HCT116 (cell line): ENCODE measurements around the gene FADD. TPM values are rescaled to one million over a fixed set of nuclear protein-coding genes. Genes with fewer than 3 reads are reported as not detected.

Experiments
- ATAC-seq: fragments of 200-7000 bp; cut with Tn5 transposase; 2 replicates; pipeline ENCODE4 v1.9.1; 2020; ENCODE audit warnings: mild to moderate bottlenecking, moderate library complexity
- BruUV-seq: library from RNA; stranded (reverse); fragments of 400-500 nt; replicated peaks from 2 replicates; lab custom pipeline; 2021; lab: Mats Ljungman, UMichigan
- CTCF ChIA-PET: fragments of 300-600 bp; sonication (Branson Sonifier 250); formaldehyde crosslinking; loops from one replicate; lab custom pipeline; 2021; ENCODE audit warnings: antibody characterized with exemption; lab: Charles Lee
- POLR2A ChIA-PET: fragments of 300-600, 350-600 bp; sonication (Branson Sonifier 250); formaldehyde crosslinking; loops from one replicate; lab custom pipeline; 2021; ENCODE audit warnings: antibody characterized with exemption; lab: Charles Lee
- RAD21 ChIA-PET, 2 experiments: fragments of 300-600 bp; sonication (Branson Sonifier 250); formaldehyde crosslinking; loops; one replicate each; lab custom pipeline; 2023; ENCODE audit warnings: low total read pairs in 2 of 2; ENCODE audit not compliant: uncharacterized antibody in 2 of 2, unreplicated experiment in 2 of 2, low non-redundant PET in 1 of 2; lab: Charles Lee
- DNase-seq: peaks from one replicate; pipeline ENCODE4 v3.0.0-alpha.2; 2010; ENCODE audit warnings: low read depth, low spot score
- H2AFZ ChIP-seq: fragments of 200-600 bp; shearing (Covaris generic), sonication (generic); 2 replicates; pipeline ENCODE4 v1.6.1; 2017; ENCODE audit warnings: low read depth, mixed run types, mixed read lengths, antibody characterized with exemption, low read length; ENCODE audit not compliant: poor library complexity, severe bottlenecking
- H3K27ac ChIP-seq: 2 replicates; pipeline ENCODE4 v1.5.1; 2012; ENCODE audit warnings: low read depth, low read length
- H3K27me3 ChIP-seq: fragments of 200-600 bp; sonication (generic); 2 replicates; pipeline ENCODE4 v1.6.1; 2016; ENCODE audit warnings: mixed run types, low read length, mixed read lengths; ENCODE audit not compliant: insufficient read depth
- H3K36me3 ChIP-seq, 2 experiments: fragments of 200-500 bp in 1 of 2; fragments of 200-600 bp in 1 of 2; sonication (Bioruptor generic) in 1 of 2; sonication (generic) in 1 of 2; 2 replicates each; pipeline versions ENCODE4 v1.5.1 to v1.6.1; 2014 to 2016; ENCODE audit warnings: low read length in 2 of 2, inconsistent platforms in 1 of 2, mixed read lengths in 1 of 2, mixed run types in 1 of 2; ENCODE audit not compliant: insufficient read depth in 2 of 2, control insufficient read depth in 1 of 2
- H3K4me1 ChIP-seq, 2 experiments: fragments of 200-600 bp in 1 of 2; sonication (generic) in 1 of 2; 2 replicates each; pipeline versions ENCODE4 v1.5.1 to v1.6.1; 2012 to 2017; ENCODE audit warnings: low read length in 2 of 2, inconsistent platforms in 1 of 2, mild to moderate bottlenecking in 1 of 2, mixed read lengths in 1 of 2, mixed run types in 1 of 2, moderate library complexity in 1 of 2; ENCODE audit not compliant: insufficient read depth in 2 of 2, control insufficient read depth in 1 of 2
- H3K4me2 ChIP-seq: fragments of 200-600 bp; sonication (generic); 2 replicates; pipeline ENCODE4 v1.6.1; 2017; ENCODE audit warnings: mixed run types, low read length, mixed read lengths
- H3K4me3 ChIP-seq, 2 experiments: fragments of 200-600 bp in 1 of 2; sonication (generic) in 1 of 2; replicated peaks in 1 of 2; 2 replicates each; pipeline ENCODE4 v1.5.1; 2011 to 2016; ENCODE audit warnings: low read length in 2 of 2, control low read depth in 1 of 2, low read depth in 1 of 2, mild to moderate bottlenecking in 1 of 2, mixed read lengths in 1 of 2, mixed run types in 1 of 2
- H3K79me2 ChIP-seq: fragments of 200-600 bp; sonication (generic); 2 replicates; pipeline ENCODE4 v1.6.1; 2017; ENCODE audit warnings: mild to moderate bottlenecking, mixed run types, low read length, moderate library complexity, mixed read lengths; ENCODE audit not compliant: insufficient read depth
- H3K9ac ChIP-seq: fragments of 200-600 bp; sonication (generic); 2 replicates; pipeline ENCODE4 v1.6.1; 2016; ENCODE audit warnings: low read length, mixed read lengths
- H3K9me2 ChIP-seq: fragments of 200-600 bp; sonication (generic), shearing (Covaris generic); 2 replicates; pipeline ENCODE4 v1.6.1; 2017; ENCODE audit warnings: mixed run types, mild to moderate bottlenecking, moderate library complexity; ENCODE audit not compliant: insufficient read depth
- H3K9me3 ChIP-seq, 2 experiments: fragments of 200-500 bp in 1 of 2; fragments of 200-600 bp in 1 of 2; sonication (Bioruptor generic) in 1 of 2; sonication (generic) in 1 of 2; 2 replicates each; pipeline ENCODE4 v1.6.1; 2014 to 2017; ENCODE audit warnings: low read length in 2 of 2, mixed read lengths in 2 of 2, inconsistent platforms in 1 of 2, low read depth in 1 of 2, mild to moderate bottlenecking in 1 of 2, mixed run types in 1 of 2, moderate library complexity in 1 of 2; ENCODE audit not compliant: control insufficient read depth in 1 of 2, insufficient read depth in 1 of 2
- H4K20me1 ChIP-seq: fragments of 200-600 bp; sonication (generic), shearing (Covaris generic); 2 replicates; pipeline ENCODE4 v1.6.1; 2017; ENCODE audit warnings: mixed run types, mild to moderate bottlenecking, moderate library complexity; ENCODE audit not compliant: insufficient read depth
- CBX3 ChIP-seq: IDR thresholded peaks from 2 replicates; pipeline ENCODE4 v1.6.1; 2012; ENCODE audit warnings: low read depth
- EGR1 ChIP-seq: IDR thresholded peaks from 2 replicates; pipeline ENCODE4 v1.6.1; 2012; ENCODE audit warnings: low read depth
- ELF1 ChIP-seq: IDR thresholded peaks from 2 replicates; pipeline ENCODE4 v1.6.1; 2012; ENCODE audit warnings: low read depth, borderline replicate concordance
- EZH2 ChIP-seq: fragments of 200-600 bp; sonication (generic); IDR thresholded peaks from 2 replicates; pipeline ENCODE4 v1.6.1; 2017; ENCODE audit warnings: antibody characterized with exemption, mixed run types
- EZH2phosphoT487 ChIP-seq: fragments of 200-600 bp; IDR thresholded peaks from 2 replicates; pipeline ENCODE4 v1.6.1; 2018; ENCODE audit warnings: antibody characterized with exemption, borderline replicate concordance
- FOSL1 ChIP-seq: IDR thresholded peaks from 2 replicates; pipeline ENCODE4 v1.6.1; 2012; ENCODE audit warnings: low read depth
- JUND ChIP-seq: IDR thresholded peaks from 2 replicates; pipeline ENCODE4 v1.6.1; 2012
- POLR2A ChIP-seq: IDR thresholded peaks from 2 replicates; pipeline ENCODE4 v1.7.0; 2011; ENCODE audit warnings: borderline replicate concordance; ENCODE audit not compliant: insufficient read depth, insufficient read length; ENCODE audit errors: extremely low read depth
- SIN3A ChIP-seq: IDR thresholded peaks from 2 replicates; pipeline ENCODE4 v1.6.1; 2012; ENCODE audit warnings: low read depth
- SP1 ChIP-seq: IDR thresholded peaks from 2 replicates; pipeline ENCODE4 v1.6.1; 2012; ENCODE audit warnings: low read depth
- SRF ChIP-seq: IDR thresholded peaks from 2 replicates; pipeline ENCODE4 v1.6.1; 2012; ENCODE audit warnings: low read depth
- TCF7L2 ChIP-seq: IDR thresholded peaks from 2 replicates; pipeline ENCODE4 v1.7.0; 2011; ENCODE audit warnings: borderline replicate concordance, inconsistent platforms; ENCODE audit not compliant: insufficient read depth, insufficient read length; ENCODE audit errors: extremely low read depth
- YY1 ChIP-seq: IDR thresholded peaks from 2 replicates; pipeline ENCODE4 v1.6.1; 2011; ENCODE audit warnings: low read length, low read depth, moderate library complexity, mild to moderate bottlenecking; ENCODE audit not compliant: insufficient replicate concordance; ENCODE audit errors: extremely low read depth
- ZNF274 ChIP-seq: fragments of 200-500 bp; sonication (Bioruptor generic); IDR thresholded peaks from 2 replicates; pipeline ENCODE4 v1.6.1; 2014; ENCODE audit warnings: mild to moderate bottlenecking, low read depth, low read length, inconsistent platforms
- intact Hi-C: fragments of 100-400 bp; cut with micrococcal nuclease; formaldehyde crosslinking; loops from 2 replicates; pipeline ENCODE4 v1.10.0; 2022
- total RNA-seq: library from RNA; stranded (reverse); gene quantifications from one replicate; pipeline ENCODE4 v1.2.1, GENCODE V29; 2021; ENCODE audit not compliant: unreplicated experiment
- TF ChIP-seq, protein P1 (sequence below): IDR thresholded peaks from 2 replicates; pipeline ENCODE4 v1.6.1; 2011; ENCODE audit warnings: mild to moderate bottlenecking, low read length, moderate library complexity; ENCODE audit not compliant: insufficient replicate concordance; ENCODE audit errors: extremely low read depth
- TF ChIP-seq, protein P2 (sequence below), 3 experiments: fragments of 200-600 bp in 1 of 3; sonication (generic) in 1 of 3; IDR thresholded peaks in 2 of 3; conservative IDR thresholded peaks in 1 of 3; 2 replicates each; pipeline ENCODE4 v1.5.1; 2012 to 2017; ENCODE audit warnings: low read depth in 2 of 3, low read length in 2 of 3, antibody characterized with exemption in 1 of 3, borderline replicate concordance in 1 of 3, control low read depth in 1 of 3, mild to moderate bottlenecking in 1 of 3, mixed read lengths in 1 of 3, mixed run types in 1 of 3, moderate library complexity in 1 of 3; ENCODE audit not compliant: insufficient read depth in 1 of 3
- TF ChIP-seq, protein P3 (sequence below): IDR thresholded peaks from 2 replicates; pipeline ENCODE4 v1.6.1; 2012
- TF ChIP-seq, protein P4 (sequence below): IDR thresholded peaks from 2 replicates; pipeline ENCODE4 v1.6.1; 2012; ENCODE audit warnings: low read depth
- TF ChIP-seq, protein P5 (sequence below): IDR thresholded peaks from 2 replicates; pipeline ENCODE4 v1.6.1; 2012

FADD gene
- total RNA-seq, 1 experiment from 2014 or later = 26.7 TPM

DNA sequence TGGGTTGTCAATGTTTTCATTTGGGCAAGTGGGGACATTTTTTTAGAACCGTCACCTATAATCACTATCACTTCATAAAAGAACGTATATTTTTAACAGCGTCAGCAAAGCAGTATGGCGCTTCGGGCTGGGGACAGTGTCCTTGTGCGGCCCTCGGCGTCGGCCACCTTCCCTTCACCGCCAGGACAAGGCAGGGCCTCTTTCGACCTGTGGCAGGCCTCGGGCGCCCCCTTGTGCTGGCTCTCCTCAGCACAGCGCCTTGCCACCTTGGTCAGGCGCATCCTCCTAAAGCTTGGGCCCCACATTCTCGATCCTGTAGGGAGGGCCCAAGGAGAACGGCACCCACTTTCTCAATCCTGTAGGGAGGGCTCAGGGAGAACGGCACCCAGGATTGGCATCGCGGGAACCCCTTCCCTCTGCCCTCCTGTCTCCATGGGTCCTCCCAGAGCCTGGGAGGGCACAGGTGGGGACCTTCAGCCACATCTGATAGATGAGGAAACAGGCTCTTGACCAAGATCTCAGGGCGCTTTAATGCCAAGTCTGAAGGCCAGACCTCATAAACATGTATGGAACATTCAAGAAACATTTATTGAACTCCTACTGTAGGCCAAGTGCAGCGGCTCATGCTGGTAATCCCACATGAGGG, 11.5 kb upstream of the FADD start:
- CTCF ChIA-PET = interaction anchor here (0.6 to 1.8 kb wide), 17 partner anchors 8 to 496 kb away, joined by 3 to 20 read pairs (median 3); partner anchors contain the start of gene FADD
- no peak for TF ChIP-seq EGR1
- TF ChIP-seq, protein P1, sequence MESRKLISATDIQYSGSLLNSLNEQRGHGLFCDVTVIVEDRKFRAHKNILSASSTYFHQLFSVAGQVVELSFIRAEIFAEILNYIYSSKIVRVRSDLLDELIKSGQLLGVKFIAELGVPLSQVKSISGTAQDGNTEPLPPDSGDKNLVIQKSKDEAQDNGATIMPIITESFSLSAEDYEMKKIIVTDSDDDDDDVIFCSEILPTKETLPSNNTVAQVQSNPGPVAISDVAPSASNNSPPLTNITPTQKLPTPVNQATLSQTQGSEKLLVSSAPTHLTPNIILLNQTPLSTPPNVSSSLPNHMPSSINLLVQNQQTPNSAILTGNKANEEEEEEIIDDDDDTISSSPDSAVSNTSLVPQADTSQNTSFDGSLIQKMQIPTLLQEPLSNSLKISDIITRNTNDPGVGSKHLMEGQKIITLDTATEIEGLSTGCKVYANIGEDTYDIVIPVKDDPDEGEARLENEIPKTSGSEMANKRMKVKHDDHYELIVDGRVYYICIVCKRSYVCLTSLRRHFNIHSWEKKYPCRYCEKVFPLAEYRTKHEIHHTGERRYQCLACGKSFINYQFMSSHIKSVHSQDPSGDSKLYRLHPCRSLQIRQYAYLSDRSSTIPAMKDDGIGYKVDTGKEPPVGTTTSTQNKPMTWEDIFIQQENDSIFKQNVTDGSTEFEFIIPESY = no peak
- no peak for TF ChIP-seq JUND
- no peak for TF ChIP-seq EZH2phosphoT487
- no peak for TF ChIP-seq EZH2
- TF ChIP-seq, protein P2, sequence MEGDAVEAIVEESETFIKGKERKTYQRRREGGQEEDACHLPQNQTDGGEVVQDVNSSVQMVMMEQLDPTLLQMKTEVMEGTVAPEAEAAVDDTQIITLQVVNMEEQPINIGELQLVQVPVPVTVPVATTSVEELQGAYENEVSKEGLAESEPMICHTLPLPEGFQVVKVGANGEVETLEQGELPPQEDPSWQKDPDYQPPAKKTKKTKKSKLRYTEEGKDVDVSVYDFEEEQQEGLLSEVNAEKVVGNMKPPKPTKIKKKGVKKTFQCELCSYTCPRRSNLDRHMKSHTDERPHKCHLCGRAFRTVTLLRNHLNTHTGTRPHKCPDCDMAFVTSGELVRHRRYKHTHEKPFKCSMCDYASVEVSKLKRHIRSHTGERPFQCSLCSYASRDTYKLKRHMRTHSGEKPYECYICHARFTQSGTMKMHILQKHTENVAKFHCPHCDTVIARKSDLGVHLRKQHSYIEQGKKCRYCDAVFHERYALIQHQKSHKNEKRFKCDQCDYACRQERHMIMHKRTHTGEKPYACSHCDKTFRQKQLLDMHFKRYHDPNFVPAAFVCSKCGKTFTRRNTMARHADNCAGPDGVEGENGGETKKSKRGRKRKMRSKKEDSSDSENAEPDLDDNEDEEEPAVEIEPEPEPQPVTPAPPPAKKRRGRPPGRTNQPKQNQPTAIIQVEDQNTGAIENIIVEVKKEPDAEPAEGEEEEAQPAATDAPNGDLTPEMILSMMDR (IDR thresholded peaks at IDR 0.05 in 2 of 3, conservative IDR thresholded peaks at IDR 0.05 in 1 of 3; ENCODE audit: borderline replicate concordance in 1 of 3, insufficient read depth in 1 of 3, low read depth in 2 of 3, low read length in 2 of 3) = peak; percentile 93 to 98 (median 95)
- TF ChIP-seq SIN3A = no peak
- TF ChIP-seq, protein P3, sequence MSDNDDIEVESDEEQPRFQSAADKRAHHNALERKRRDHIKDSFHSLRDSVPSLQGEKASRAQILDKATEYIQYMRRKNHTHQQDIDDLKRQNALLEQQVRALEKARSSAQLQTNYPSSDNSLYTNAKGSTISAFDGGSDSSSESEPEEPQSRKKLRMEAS = peak; percentile 63
- TF ChIP-seq TCF7L2 = no peak
- TF ChIP-seq, protein P4, sequence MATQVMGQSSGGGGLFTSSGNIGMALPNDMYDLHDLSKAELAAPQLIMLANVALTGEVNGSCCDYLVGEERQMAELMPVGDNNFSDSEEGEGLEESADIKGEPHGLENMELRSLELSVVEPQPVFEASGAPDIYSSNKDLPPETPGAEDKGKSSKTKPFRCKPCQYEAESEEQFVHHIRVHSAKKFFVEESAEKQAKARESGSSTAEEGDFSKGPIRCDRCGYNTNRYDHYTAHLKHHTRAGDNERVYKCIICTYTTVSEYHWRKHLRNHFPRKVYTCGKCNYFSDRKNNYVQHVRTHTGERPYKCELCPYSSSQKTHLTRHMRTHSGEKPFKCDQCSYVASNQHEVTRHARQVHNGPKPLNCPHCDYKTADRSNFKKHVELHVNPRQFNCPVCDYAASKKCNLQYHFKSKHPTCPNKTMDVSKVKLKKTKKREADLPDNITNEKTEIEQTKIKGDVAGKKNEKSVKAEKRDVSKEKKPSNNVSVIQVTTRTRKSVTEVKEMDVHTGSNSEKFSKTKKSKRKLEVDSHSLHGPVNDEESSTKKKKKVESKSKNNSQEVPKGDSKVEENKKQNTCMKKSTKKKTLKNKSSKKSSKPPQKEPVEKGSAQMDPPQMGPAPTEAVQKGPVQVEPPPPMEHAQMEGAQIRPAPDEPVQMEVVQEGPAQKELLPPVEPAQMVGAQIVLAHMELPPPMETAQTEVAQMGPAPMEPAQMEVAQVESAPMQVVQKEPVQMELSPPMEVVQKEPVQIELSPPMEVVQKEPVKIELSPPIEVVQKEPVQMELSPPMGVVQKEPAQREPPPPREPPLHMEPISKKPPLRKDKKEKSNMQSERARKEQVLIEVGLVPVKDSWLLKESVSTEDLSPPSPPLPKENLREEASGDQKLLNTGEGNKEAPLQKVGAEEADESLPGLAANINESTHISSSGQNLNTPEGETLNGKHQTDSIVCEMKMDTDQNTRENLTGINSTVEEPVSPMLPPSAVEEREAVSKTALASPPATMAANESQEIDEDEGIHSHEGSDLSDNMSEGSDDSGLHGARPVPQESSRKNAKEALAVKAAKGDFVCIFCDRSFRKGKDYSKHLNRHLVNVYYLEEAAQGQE = no peak
- TF ChIP-seq ELF1 = no peak
- TF ChIP-seq POLR2A = no peak
- TF ChIP-seq YY1 = peak; percentile 36
- no peak for TF ChIP-seq FOSL1
- TF ChIP-seq, protein P5, sequence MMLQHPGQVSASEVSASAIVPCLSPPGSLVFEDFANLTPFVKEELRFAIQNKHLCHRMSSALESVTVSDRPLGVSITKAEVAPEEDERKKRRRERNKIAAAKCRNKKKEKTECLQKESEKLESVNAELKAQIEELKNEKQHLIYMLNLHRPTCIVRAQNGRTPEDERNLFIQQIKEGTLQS = no peak
- no peak; the same call in 1 of the 2 replicates for TF ChIP-seq CBX3
- no peak for TF ChIP-seq SRF
- no peak for TF ChIP-seq ZNF274
- no peak for TF ChIP-seq SP1

More for the DNA sequence above, 11.5 kb upstream of the FADD start:
- BruUV-seq = no TSS peak
- Histone ChIP-seq H3K4me2 (peak overlapping the region; percentile 49), H3K27me3 (no peaks in the 10 kb centered on the region), H3K27ac (no peak overlapping the region), H3K9me2 (no peaks in the 10 kb centered on the region), H3K4me3 (no peak overlapping the region), H3K4me1 (peaks cover 0 to 15% of the 10 kb centered on the region in 2 experiments; a peak in 2 of 4 replicates), H3K79me2 (no peaks in the 10 kb centered on the region), H3K9ac (no peak overlapping the region), H4K20me1 (no peaks in the 10 kb centered on the region), H3K36me3 (no peaks in the 10 kb centered on the region), H2AFZ (peak overlapping the region; percentile 90), H3K9me3 (no peaks in the 10 kb centered on the region)
- intact Hi-C loops = loop anchor here (1.0 to 5.0 kb wide), 5 partner anchors 109 to 504 kb away; no protein-coding TSS in a partner anchor
- POLR2A ChIA-PET = interaction anchor here (0.9 to 1.0 kb wide), 2 partner anchors 275 to 282 kb away, joined by 3 read pairs; no protein-coding TSS in a partner anchor
- peak; percentile 95 for ATAC-seq
- peak; percentile 62 for DNase-seq
- RAD21 ChIA-PET = interaction anchor here (1.0 to 1.6 kb wide), 4 partner anchors 269 to 282 kb away, joined by 3 to 8 read pairs (median 4); no protein-coding TSS in a partner anchor
